Osteoblast (primary cell): ENCODE data around the gene RNF13. TPM values are rescaled to one million over a fixed set of nuclear protein-coding genes. Genes with fewer than 3 reads are reported as not detected.

Experiments used
- DNase-seq: peaks from one replicate; pipeline ENCODE4 v3.0.0; 2011; ENCODE audit warnings: low spot score, mixed read lengths; ENCODE audit not compliant: insufficient read length; ENCODE audit errors: missing footprints
- H2AFZ ChIP-seq: 2 replicates; pipeline ENCODE4 v1.6.0; 2011; ENCODE audit warnings: mild to moderate bottlenecking, low read length
- H3K27ac ChIP-seq: 2 replicates; pipeline ENCODE4 v1.5.1; 2011; ENCODE audit warnings: mild to moderate bottlenecking, low read depth, low read length, moderate library complexity
- H3K27me3 ChIP-seq: 2 replicates; pipeline ENCODE4 v1.6.0; 2012; ENCODE audit warnings: mild to moderate bottlenecking, control low read depth, inconsistent platforms, low read length, moderate library complexity; ENCODE audit not compliant: insufficient read depth
- H3K36me3 ChIP-seq: 2 replicates; pipeline ENCODE4 v1.5.1; 2011; ENCODE audit warnings: mild to moderate bottlenecking, low read length, control low read depth, moderate library complexity; ENCODE audit not compliant: insufficient read depth
- H3K4me1 ChIP-seq: 2 replicates; pipeline ENCODE4 v1.5.1; 2011; ENCODE audit warnings: mild to moderate bottlenecking, low read length, control low read depth, moderate library complexity; ENCODE audit not compliant: insufficient read depth
- H3K4me2 ChIP-seq: 2 replicates; pipeline ENCODE4 v1.6.0; 2011; ENCODE audit warnings: mild to moderate bottlenecking, low read length; ENCODE audit not compliant: insufficient read depth
- H3K4me3 ChIP-seq: fragments of 200-600 bp; sonication (generic); 3 replicates; pipeline ENCODE4 v1.5.1; 2012; ENCODE audit warnings: mild to moderate bottlenecking, low read length, inconsistent platforms; ENCODE audit not compliant: insufficient read depth
- H3K79me2 ChIP-seq: 2 replicates; pipeline ENCODE4 v1.6.0; 2012; ENCODE audit warnings: mild to moderate bottlenecking, low read length, control low read depth, inconsistent platforms; ENCODE audit not compliant: insufficient read depth
- H3K9me3 ChIP-seq: 2 replicates; pipeline ENCODE4 v1.5.1; 2011; ENCODE audit warnings: low read depth, low read length, control low read depth
- H4K20me1 ChIP-seq: 2 replicates; pipeline ENCODE4 v1.6.0; 2012; ENCODE audit warnings: mild to moderate bottlenecking, low read length, control low read depth; ENCODE audit not compliant: insufficient read depth
- CTCF ChIP-seq: IDR thresholded peaks from 2 replicates; pipeline ENCODE4 v1.5.1; 2011; ENCODE audit warnings: mild to moderate bottlenecking, low read depth, low read length, moderate library complexity; ENCODE audit errors: extremely low read depth
- total RNA-seq: library from RNA; depleted of rRNA; stranded (reverse); fragments of >200 nt; gene quantifications from 2 replicates; pipeline ENCODE4 v1.2.3, GENCODE V29; 2012

RNF13 gene
- total RNA-seq, 1 donor: 86.1 TPM

GRCh38 chr3:149947231-149947630 lies 134.2 kb downstream of the RNF13 start:
- peaks cover 4% of the 10 kb centered on the region for H3K9me3 ChIP-seq
- peaks cover 10% of the 10 kb centered on the region for H3K79me2 ChIP-seq
- no peak for TF ChIP-seq CTCF
- H3K36me3 ChIP-seq: peaks cover 13% of the 10 kb centered on the region
- H3K27me3 ChIP-seq: no peaks in the 10 kb centered on the region
- H2AFZ ChIP-seq: no peak overlapping the region
- no peaks in the 10 kb centered on the region for H3K4me1 ChIP-seq
- no peaks in the 10 kb centered on the region for H4K20me1 ChIP-seq
- DNase-seq: no peak
- H3K4me2 ChIP-seq: no peak overlapping the region
- no peak overlapping the region for H3K4me3 ChIP-seq
- no peak overlapping the region for H3K27ac ChIP-seq

GRCh38 chr3:149949181-149949580 lies 136.2 kb downstream of the RNF13 start:
- Histone ChIP-seq H3K9me3 (no peaks in the 10 kb centered on the region), H3K27me3 (no peaks in the 10 kb centered on the region), H2AFZ (no peak overlapping the region), H3K4me2 (no peak overlapping the region), H3K36me3 (peaks cover 10% of the 10 kb centered on the region), H3K4me3 (no peak overlapping the region), H3K79me2 (peaks cover 10% of the 10 kb centered on the region), H3K27ac (no peak overlapping the region), H4K20me1 (no peaks in the 10 kb centered on the region), H3K4me1 (no peaks in the 10 kb centered on the region)
- no peak for DNase-seq
- TF ChIP-seq CTCF: no peak

GRCh38 chr3:149954812-149955211 lies 141.8 kb downstream of the RNF13 start:
- Histone ChIP-seq H3K79me2 (peaks cover 38% of the 10 kb centered on the region), H3K4me2 (no peak overlapping the region), H3K36me3 (peaks cover 16% of the 10 kb centered on the region), H3K27me3 (no peaks in the 10 kb centered on the region), H3K4me3 (no peak overlapping the region), H4K20me1 (no peaks in the 10 kb centered on the region), H3K27ac (no peak overlapping the region), H3K9me3 (no peaks in the 10 kb centered on the region), H3K4me1 (peaks cover 21% of the 10 kb centered on the region), H2AFZ (no peak overlapping the region)
- DNase-seq: no peak
- TF ChIP-seq CTCF: no peak

GRCh38 chr3:149955449-149955848 lies 142.4 kb downstream of the RNF13 start:
- no peak for TF ChIP-seq CTCF
- Histone ChIP-seq H3K4me1 (peaks cover 23% of the 10 kb centered on the region), H3K4me3 (no peak overlapping the region), H3K79me2 (peaks cover 34% of the 10 kb centered on the region), H2AFZ (no peak overlapping the region), H3K36me3 (peaks cover 12% of the 10 kb centered on the region), H3K9me3 (no peaks in the 10 kb centered on the region), H4K20me1 (no peaks in the 10 kb centered on the region), H3K27me3 (no peaks in the 10 kb centered on the region), H3K27ac (peak overlapping the region; percentile 19), H3K4me2 (no peak overlapping the region)
- no peak for DNase-seq
